GM21717 (cell line): ENCODE measurements around the gene CMSS1.
A peak's percentile ranks its signal among the peaks of the same experiment; 100 is the strongest.

ENCODE experiments used
- ATAC-seq: cut with Tn5 transposase; IDR thresholded peaks from one replicate; pipeline ENCODE4 v1.9.1; 2021; ENCODE audit warnings: mild to moderate bottlenecking, moderate library complexity; ENCODE audit not compliant: unreplicated experiment

CMSS1 gene

DNA sequence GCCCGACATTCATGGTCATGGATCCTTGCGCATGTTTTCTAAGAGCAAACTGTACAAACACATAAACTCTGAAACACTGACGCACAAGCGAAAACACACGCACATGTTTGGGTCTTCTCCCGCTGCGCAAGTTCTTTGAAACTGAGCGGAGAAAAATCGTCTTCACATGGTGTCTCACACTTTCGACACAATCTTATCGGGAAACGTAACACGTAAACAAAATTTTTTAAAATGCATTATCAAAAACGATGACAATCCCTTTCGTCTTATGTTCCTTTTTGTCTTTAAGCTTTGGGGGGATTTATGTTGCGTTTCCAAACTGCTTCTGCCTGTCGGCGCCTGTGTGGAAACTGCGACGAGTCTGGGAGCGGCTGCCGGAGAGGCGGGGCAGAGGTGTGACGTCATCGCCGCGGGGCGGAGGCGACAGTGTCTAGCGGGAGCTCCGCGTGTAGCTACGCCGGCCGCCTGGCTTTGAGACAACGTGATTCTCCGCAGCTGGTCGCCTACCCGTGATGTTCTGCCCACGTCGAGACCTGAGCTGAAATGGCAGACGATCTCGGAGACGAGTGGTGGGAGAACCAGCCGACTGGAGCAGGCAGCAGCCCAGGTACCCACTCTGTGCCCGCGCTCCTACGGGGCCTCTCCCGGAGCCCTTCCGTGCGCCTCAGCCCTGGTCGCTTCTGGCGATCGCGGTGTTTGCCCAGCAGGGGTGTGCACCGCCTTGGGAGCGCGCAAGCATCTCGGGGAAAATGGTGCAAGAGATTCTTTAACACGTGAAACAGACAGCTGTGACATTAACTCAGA is at the start of gene CMSS1:
TSS of gene CMSS1 (plus strand) at position 426 of the 804 bp plus-strand sequence.
- peak; percentile 96 for ATAC-seq

DNA sequence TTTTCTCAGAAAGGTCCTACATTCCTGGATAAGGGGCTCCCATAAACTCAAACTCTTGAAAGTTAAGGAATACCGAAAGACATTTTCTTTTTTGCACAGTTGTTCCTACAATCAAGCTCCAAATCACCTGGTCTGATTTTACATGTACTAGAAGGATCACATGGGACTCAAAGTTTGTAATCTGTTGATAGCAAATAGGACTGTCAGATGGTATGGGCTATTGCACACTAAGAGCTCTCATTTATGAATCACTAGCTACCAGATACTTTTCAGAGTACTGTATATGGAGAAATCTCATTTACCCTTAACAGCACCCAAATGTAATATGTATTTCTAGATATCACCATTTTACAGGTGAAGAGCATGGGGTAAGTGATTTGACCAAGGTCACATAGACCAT is 49.5 kb upstream of the CMSS1 start:
- no peak for ATAC-seq

DNA sequence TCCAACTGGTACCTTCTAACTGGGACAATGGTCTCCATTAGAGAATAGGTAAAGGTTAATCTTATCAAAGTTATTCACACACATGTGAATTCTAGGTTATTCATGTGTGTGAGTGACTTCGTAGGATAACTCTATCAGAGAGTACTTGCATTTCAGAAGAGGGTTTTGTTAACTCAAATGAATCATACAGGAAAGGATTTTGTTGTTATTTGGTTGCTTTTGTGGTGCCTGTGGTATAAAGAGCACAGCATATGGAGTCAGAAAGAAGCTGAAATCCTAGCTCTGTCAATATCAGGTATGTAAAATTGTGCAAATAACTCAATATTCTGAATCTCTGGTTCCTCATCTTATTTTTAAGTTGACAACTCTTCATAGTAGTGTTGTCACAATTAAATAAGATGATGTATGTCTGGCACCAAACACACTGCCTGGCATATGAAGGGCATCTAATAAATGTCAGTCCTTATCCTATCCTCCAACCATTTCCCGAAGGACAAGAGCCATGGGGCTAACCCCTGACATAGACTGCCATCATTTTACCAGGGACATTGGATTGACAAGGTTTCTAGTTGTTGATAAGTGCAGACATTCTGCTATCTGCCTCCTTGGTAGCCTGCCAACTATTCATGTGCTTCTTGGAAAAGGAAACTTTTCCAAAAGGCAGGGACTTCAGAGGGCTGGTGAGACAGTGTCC is 48.7 kb upstream of the CMSS1 start:
- ATAC-seq: no peak

DNA sequence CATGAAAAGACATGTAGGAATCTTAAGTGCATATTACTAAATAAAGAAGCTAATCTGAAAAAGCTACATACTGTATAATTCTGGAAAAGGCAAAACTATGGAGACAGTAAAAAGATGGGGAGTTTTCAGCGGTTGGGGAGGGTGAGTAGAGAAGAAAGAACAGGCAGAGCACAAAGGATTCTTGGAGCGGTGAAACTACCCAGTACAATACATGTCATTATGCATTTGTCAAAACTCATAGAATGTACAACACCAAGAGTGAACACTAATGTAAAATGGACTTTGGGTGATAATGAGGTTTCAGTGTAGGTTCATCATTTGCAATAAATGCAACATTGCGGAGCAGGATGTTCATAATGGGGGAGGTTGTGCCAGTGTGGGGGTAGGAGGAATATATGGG is 45.5 kb upstream of the CMSS1 start:
- no peak for ATAC-seq

DNA sequence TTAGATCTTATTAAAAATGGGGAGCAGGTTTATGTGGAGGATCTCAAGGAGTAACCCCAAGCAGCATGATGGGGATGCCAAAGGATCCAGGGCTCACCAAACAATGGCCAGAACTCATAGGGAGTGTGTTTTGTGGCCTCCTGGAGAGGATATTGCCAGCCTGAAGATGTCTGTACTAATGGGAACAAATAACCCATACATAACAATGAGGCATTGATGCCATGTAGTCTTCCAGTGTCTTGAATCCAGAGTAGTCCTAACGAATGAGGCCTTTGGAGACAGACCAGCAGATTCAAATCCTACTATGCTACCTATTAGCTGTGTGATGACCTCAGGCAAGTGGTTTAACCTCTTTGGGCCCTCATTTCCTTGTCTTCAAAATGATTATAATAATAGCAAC is 45.0 kb upstream of the CMSS1 start:
- no peak for ATAC-seq

DNA sequence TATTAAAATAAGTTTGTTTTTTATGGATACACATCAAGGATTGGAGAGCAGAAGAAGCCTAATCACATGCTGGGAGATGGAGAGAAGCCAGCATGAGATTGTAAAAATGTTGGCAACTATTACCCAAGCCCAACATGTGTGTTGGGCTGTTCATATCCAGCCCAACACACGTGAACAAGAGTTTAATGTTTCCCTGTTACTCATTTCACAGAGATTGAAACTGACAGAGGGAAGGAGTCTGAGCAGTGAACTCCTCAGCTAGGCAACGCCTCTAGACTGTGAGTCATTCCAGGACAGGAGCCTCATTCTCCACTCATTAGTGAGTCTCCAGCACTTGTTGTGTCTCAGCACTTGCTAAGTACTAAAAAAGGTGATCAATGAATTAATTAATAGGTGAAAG is 43.2 kb upstream of the CMSS1 start:
- ATAC-seq: peak; percentile 97

DNA sequence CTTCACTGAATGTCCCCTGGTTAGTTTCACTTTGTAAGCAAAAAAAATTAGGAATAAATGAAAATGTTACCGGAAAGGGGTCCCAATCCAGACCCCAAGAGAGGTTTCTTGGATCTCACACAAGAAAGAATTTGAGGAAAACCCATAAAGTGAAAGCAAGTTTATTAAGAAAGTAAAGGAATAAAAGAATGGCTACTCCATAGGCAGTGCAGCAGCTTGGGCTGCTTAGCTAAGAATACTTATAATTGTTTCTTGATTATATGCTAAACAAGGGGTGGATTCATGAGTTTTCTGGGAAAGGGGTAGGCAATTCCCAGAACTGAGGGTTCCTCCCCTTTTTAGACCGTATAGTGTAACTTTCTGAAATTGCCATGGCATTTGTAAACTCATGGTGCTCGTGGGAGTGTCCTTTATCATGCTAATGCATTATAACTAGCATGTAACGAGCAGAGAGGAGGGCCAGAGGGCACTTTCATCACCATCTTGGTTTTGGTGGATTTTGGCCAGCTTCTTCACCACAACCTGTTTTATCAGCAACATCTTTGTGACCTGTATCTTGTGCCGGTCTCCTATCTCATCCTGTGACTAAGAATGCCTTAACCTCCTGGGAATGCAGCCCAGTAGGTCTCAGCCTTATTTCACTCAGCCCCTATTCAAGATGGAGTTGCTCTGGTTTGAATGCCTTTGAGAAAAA is 41.0 kb upstream of the CMSS1 start:
- ATAC-seq: no peak

DNA sequence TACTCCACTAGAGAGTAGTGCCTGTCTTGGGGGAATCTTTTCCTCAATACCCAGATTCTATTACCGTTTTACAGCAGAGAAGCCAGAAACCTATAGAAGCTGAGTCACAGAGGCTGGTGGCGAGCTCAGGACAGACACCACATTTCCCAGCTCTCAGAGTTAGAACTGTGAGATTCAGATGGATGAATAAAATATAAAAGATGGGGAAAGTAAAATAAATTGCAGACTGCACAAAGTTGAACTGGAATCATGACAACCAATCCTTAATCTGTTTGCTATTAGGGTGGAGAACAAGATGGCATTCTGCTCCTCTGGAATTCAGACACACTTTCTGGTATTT is 40.5 kb upstream of the CMSS1 start:
- no peak for ATAC-seq

DNA sequence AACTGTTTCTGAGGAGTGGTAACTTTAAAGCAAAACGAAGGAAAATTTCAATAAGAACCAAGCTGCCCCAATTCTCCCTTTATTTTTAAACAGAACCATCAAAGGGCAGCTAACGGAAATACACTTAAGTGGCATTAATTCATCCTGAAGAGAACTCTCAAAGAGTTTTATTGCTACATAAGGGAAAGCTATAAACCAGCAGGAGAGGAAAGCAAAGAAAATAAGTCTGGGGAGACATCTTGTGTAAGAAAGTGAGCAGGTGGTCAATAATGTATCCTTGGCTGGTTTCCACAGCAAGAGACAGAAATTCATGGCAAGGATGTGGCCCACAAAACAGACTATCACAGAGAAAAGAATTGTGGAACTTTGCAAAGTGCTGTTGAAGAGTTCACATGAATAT is 40.0 kb upstream of the CMSS1 start:
- ATAC-seq: no peak

DNA sequence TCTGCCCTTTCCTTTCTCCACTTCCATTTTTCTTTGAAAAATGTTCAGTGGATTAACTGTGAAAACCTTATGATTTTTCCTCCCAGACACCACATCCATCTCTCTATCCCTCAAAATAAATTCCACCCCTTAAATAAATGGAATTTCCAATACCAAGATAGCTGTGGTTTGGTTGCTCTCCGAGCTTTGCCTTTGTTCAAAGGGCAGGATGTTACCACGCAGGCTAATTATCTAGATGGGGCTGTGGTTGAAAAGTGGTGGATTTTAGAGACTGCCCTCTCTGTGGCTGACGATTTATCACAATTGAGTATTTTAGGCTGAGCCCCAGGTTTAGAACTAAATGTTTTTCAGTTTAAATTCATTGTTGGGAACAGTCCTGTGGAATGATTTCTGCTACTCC is 36.9 kb upstream of the CMSS1 start:
- ATAC-seq: no peak

DNA sequence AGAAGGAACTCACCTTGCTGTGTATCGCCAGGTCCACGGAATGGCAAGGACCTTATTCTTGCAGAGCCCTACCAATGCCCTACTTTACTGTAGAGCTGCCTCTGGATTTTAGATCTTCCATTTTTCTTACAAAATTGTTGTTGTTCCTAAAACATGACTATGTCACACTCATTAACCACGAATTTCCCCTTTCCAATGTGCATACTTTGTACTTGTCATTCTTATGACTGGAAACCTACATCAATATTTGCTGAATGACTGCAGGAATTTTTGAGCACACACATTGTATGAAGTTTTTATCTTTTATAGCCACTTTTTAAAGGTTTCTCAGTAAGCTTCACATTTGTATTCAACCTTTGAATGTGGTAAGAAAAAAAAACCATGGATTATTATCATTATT is 35.9 kb upstream of the CMSS1 start:
- ATAC-seq: no peak

DNA sequence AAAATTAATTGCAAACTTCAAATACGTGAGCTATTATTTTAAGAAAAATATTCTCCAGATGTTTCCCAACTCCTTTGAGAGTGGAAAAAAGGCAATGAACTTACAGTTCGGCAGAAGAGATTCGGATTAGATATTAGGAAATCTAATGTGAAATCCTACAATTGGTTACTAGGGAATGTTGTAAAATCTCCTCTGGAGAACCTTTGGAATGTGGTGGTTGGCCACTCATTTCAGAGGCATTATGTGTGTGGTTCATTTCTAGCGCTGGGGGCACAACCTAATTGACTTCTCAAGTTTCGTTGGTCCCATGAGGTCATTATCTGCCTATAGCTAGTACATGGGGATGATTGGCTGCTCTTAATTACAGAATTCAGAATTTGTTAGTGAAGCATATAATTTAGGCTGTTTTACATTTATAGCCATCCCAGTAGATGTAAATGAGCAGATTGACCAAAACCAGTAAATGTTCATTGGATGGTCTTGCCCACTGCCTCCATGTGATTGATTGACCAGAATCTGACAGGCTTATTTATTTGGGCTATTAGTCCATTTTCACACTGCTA is 34.6 kb upstream of the CMSS1 start:
- ATAC-seq: no peak

DNA sequence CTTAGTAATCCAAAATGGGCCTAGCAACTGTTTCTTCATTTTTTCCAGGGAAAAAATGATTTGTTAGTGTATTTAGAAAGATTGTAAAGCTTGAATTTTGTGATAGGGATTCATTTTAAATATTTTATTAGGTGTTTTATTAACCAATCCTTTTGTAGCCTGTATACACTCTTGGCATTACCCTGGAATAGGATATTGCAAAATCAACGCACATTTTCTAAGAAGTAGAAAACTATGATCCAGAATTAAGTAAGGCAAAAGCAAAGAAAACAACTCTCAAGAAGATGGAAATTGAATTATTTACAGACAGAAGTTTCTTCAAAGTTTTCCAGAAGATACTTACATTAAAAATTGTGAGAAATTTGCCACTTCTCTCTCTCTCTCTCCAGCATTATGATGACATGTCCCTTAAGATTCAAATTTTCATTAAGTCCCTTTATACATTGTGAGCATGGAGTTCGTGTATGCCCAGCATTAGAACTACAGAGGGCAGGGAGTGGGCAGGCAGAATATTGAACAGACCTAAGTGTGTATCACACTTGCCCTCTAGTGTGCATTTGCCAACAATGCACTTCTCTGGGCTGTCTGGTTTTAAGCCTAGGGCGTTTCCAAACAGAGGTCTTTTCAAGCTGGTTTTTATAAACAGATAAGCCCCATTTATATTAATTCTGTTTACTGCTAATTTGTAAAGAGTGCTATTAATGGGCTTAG is 28.5 kb upstream of the CMSS1 start:
- peak; percentile 86 for ATAC-seq

DNA sequence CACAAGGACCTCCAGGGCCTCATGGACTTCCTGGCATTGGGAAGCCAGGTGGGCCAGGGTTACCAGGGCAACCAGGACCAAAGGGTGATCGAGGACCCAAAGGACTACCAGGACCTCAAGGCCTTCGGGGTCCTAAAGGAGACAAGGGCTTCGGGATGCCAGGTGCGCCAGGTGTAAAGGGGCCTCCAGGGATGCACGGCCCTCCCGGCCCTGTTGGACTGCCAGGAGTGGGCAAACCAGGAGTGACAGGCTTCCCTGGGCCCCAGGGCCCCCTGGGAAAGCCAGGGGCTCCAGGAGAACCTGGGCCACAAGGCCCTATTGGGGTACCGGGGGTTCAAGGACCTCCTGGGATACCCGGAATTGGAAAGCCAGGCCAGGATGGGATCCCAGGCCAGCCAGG is 23.2 kb upstream of the CMSS1 start:
- ATAC-seq: no peak

DNA sequence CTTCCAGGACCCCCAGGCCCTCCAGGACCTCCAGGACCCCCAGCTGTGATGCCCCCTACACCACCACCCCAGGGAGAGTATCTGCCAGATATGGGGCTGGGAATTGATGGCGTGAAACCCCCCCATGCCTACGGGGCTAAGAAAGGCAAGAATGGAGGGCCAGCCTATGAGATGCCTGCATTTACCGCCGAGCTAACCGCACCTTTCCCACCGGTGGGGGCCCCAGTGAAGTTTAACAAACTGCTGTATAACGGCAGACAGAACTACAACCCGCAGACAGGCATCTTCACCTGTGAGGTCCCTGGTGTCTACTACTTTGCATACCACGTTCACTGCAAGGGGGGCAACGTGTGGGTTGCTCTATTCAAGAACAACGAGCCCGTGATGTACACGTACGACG is 22.1 kb upstream of the CMSS1 start:
- ATAC-seq: no peak

DNA sequence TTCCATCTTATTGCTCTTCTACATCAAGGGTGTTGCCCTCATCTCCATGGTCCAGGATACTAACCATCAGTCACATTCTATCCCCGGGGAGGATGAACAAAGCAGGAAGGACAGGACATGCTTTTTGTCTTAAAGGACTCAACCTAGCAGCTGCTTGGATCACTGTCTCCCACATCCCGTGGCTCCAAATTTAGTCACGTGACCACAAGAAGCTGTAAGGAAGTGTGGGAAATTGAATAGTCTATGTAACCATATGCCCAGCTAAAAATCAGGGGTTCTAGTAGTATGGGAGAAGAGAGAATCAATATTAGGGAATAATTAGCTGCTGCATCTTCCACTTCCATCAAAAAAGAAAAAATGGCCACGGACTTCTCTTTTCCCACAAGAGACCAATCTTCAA is 18.2 kb upstream of the CMSS1 start:
- no peak for ATAC-seq

DNA sequence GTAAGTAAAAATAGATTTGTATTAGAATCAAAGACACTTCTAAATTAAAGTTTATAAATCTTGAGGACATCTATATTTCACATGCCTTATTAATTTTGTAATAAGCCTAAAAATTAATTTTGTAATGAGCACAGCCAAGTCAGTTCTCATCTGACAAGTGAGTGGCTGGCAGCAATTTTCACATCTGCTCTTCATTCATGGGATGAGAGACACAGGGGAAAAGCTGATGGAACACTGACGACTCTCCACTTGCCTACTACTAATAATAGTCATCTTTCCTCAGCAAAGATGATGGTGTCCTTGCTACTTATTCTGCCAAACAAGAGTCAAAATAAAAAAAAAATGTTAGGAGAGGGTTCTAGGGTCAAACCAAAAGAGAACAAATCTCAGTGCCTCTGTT is 14.4 kb upstream of the CMSS1 start:
- no peak for ATAC-seq

DNA sequence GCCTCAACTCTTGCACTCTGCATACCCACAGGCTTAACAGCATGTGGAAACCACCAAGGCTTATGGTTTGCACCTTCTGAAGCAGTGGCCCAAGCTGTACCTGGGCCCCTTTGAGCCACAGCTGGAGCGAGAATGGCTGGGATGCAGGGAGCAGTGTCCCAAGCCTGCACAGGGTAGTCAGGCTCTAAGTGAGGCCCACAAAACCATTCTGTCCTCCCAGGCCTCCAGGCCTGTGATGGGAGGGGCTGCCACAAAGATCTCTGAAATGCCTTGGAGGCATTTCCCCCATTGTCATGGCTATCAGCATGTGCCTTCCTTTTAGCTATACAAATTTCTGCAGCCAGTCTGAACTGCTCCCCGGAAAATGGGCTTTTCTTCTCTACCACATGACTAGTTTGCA is 12.5 kb upstream of the CMSS1 start:
- no peak for ATAC-seq

DNA sequence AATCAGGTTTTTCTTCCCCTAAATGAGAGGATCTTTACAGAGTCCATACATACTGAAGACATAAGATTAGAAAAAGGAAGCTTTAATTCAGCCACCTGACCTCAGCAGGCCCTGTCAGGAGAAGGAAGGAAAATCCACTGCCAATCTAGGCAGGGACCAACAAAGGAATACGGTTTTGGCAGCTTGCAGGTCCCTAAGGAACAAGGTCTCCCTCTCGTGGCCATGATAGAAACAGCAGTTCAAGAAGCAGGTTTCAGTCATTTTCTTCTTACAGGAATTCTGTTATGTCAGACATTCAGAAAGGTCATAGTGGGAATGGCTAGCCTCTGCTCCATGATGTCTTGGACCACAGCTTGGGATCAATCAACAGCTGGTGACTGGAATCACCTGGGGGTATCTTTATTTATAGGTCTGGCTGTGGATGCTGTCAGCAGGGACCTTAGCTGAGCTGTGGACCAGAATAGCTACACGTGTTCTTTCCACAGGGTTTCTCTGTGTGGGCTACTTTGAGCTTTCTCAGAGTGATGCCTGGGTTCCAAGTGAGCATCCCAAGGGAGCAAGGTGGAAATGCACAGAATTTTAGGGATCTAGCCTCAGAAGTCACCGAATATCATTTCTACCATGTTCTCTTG is 9.4 kb upstream of the CMSS1 start:
- ATAC-seq: peak; percentile 65

DNA sequence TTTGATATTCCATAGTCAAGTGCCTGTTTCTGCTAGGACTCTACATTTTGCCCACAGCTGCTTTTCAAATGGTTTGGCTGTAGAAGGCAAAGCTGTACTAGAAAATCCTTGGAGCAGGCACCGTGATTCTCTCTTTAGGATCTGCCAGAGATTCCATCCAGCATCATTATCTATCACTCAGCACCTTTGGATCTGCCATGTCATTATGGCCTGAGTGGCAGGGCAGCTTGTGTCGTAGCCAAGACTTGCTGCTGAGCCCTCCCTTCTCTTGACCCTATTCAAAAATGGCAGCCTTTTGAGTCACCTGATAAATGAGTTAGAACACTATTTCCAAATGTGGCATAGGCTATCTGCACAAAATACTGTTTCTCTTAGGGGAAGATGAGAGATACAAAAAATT is 8.1 kb upstream of the CMSS1 start:
- no peak for ATAC-seq

DNA sequence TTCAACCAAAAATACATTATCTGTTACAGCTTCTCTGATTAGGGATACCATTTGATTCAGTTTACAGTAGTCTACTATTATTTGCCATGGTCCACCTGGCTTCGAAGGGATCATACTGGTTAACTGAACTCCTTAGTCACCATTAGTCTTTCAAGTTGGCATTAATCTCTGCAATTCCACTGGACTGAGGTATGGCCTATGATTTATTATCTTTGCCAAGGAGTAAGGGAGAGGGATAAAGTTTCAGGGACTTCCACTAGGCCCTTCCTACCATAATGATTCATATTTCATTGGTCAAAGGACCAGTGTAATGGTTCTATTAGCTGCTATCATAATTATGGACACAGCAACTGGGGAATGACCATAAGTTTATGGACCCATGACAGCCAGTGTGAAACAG is 7.3 kb upstream of the CMSS1 start:
- ATAC-seq: no peak
